Brain pericyte (primary cell): ENCODE measurements around the gene PDLIM1.

Source experiments
- DNase-seq: peaks from one replicate; pipeline ENCODE4 v3.0.0-alpha.2; 2012; ENCODE audit warnings: low read depth, low spot score

The PDLIM1 gene

GRCh38 chr10:95290461-95291364 is at the start of gene PDLIM1:
Gene PDLIM1 (minus strand): TSS chr10:95291003. CDS start chr10:95290915, 88 bp downstream.
- no peak for DNase-seq

GRCh38 chr10:95339863-95340262 is 49.1 kb upstream of the PDLIM1 start:
- no peak for DNase-seq

DNA sequence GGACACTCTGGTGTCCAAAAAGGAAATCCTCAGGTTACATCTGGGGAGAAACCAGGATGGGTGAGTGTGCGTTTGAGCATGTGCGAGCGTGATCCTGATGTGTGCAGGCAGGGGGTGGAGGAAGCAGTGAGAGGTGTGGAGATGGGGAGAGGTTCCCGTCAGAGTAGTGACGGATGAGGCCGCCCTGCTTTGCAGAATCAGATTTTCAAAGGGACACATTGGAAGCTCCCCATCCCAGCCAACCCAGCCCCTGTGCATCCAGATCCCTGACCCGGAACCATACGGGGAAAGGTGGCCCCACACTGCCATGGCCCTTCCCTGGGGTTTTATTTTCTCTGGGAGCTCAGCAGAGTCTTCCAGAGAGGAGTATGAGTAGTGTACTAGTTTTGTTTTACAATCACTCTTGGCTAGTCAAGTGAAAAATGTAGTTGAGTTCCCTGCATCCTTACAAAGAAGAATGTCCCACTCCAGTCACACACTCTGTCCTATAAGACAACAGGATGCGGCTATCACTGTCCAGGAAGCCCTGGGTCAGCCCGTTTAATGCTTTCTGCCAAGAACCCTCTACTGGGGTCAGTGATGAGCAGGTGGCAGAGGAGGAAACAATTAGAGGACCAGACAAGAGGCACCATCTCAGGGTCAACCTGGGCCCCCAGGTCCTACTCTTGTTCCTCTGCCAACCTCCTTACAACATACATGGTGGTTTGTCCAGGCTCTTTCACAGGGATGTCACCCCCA is 46.8 kb upstream of the PDLIM1 start:
- DNase-seq: no peak

GRCh38 chr10:95336702-95337101 is 45.9 kb upstream of the PDLIM1 start:
- DNase-seq: no peak

DNA sequence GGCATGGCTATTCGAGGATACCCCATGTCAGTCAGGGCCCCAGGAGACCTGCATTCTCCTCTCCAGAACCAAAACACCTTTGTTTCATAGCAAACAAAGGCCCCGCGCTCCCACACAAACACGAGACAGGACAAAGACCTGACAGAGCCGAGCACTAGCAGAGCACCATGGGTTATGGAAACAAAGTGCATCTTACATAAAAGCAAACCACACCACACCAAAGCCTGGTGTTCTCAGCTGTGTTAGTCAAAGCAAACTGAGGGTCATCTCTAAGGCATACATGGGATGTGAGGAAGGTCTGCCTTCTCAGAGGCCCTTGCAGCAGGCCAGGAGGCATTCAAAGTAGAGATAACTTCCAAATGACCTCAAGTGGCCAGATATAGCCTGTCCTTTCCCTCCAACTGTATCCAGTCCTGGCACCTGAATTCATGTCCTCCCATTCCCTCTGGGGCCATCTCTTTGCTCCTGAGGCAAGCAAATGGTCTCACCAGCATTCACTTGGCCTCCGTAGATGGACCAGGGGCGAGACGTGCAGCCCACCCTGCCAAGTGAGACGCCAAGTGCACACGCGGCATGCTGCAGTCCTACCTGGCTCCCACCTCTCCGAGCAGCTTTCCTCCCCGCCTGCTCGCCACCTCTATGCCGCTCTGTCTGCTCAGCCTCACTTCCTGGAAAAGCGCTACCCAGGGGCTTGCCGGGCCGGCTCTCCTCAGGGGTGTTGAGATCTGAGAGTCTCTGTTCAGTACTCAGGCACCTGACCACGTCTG is 45.3 kb upstream of the PDLIM1 start:
- DNase-seq: no peak

GRCh38 chr10:95334805-95335144 is 44.0 kb upstream of the PDLIM1 start:
- DNase-seq: no peak

DNA sequence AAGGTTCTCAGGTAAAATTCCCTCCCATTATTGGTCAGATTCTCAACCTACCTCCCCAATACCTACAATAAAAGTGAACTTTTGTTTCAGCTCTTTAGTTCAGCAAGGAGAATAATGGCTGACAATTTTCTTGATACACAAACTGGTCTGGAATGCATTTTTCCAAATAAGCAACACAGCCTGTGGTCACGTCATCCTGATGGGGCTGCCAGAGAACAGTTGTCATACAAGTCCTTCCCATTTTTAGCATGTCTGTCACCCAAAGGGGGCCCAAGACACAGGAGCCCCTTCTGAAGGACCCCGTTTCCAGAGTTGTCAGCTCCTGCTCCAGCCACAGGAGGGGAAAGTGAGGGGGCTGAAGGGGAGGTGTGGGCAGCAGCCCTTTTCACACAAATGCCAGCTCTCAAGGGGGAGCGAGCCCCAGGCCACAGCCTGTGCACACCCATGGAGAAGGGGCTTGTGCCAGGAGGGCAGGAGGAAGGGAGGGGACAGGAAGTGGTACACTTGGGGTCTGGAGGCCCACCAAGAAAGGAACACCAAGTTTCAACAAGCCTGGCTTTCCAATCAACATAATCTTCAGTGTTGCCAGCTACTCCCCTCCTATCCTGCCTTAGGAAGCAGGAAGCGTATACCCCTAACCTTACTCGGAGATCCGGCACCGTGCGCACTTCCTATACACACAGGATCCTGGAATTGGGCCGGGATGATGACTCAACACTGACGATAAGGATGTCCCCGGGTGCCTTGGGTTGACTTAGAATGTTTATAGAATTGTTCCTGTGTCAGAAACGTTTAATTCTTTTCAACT is 43.4 kb upstream of the PDLIM1 start:
- no peak for DNase-seq

- no peak for DNase-seq
Measured at GRCh38 chr10:95332666-95333249, 42.0 kb upstream of the PDLIM1 start.

- DNase-seq: no peak
Measured at GRCh38 chr10:95331596-95332130, 40.9 kb upstream of the PDLIM1 start.

GRCh38 chr10:95330966-95331453 is 40.2 kb upstream of the PDLIM1 start:
- no peak for DNase-seq

DNA sequence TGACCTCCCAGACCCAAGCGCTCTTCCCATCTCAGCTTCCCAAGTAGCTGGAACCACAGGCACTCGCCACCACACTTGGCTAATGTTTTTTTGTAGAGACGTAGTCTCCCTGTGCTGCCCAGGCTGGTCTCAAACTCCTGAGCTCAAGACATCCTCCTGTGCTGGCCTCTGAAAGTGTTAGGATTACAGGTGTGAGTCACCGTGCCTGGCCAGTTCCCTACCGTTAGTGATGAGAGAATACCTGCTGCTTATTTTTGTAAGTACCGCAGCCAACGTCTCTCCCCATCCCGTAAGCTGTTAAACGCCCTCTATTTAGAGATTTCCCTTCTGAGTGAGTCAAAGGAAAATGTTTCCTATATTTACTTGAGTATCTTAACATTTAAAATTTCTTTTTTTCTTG is 38.5 kb upstream of the PDLIM1 start:
- no peak for DNase-seq

- DNase-seq: no peak
Measured at GRCh38 chr10:95328013-95328412, 37.2 kb upstream of the PDLIM1 start.

- peak; percentile 25 for DNase-seq
Measured at GRCh38 chr10:95327367-95327766, 36.6 kb upstream of the PDLIM1 start.

DNA sequence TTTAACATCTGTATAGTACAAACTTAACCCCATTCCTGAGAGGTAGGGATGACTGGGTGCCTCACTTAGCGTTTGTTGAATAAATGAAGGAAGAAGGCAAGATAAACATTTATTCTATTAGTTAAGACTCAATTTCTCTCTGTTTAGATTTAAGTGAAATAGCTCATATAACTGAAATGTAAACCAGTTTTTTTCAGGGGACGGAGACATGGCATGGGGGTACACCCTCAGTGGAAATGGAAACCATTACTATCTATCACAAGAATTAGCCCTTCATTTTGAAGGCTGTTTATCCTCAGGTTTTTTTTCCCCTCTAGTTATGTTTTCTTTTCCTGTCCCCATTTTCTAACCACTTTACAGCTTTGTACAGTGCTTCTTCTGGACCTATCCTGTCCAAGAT is 35.6 kb upstream of the PDLIM1 start:
- no peak for DNase-seq

GRCh38 chr10:95325863-95326262 is 35.1 kb upstream of the PDLIM1 start:
- no peak for DNase-seq

GRCh38 chr10:95324436-95325268 is 33.8 kb upstream of the PDLIM1 start:
- no peak for DNase-seq

DNA sequence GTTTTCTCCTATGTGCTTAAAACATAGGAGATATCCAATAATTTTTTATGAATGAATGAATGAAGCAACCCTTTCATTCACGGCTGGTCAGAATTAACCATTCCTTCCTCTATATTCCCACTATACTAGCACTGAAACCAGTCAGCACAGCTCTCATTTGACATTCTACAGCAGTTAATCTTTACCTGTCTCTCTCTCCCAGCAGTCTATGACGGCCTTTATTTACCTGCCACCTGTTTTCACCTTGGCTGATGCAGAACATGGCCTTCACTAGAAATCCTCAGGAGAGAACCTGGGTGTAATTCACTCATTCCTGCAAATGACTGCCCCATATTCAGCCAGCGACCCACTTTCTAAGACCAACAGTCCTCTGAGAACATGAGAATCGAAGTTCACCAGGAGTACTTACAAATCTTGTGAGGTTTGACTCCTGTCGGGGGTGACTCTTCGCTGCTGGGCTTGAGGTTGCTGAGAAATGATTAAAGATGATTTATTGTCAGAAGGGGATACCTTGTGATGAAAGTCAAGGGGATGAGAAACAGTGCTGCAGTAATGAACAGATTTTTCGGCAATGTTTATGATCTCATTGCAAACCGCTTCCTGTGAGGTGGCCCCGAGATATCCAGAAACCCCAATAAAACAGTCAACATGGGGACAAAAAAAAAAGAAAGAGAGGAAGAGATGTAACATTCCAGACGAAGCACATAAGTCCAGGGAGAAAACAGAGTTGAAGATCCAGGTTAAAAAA is 30.9 kb upstream of the PDLIM1 start:
- DNase-seq: no peak

GRCh38 chr10:95319239-95319638 is 28.4 kb upstream of the PDLIM1 start:
- no peak for DNase-seq

GRCh38 chr10:95315509-95315908 is 24.7 kb upstream of the PDLIM1 start:
- no peak for DNase-seq
